Lower leg skin (tissue), 3 donors: Measurements from ENCODE around the gene CDCP2.

Experiments
- POLR2A ChIP-seq, 2 donors: fragments of 450-650 bp; IDR thresholded peaks; one replicate each; pipeline ENCODE4 v1.6.1; 2016 to 2017; ENCODE audit warnings: antibody characterized with exemption in 2 of 2, mild to moderate bottlenecking in 1 of 2, moderate library complexity in 1 of 2
- TF ChIP-seq, protein P1 (sequence below), 3 donors: fragments of 450-650 bp; IDR thresholded peaks; one replicate each; pipeline ENCODE4 v1.5.1; 2016; ENCODE audit warnings: antibody characterized with exemption in 3 of 3, mild to moderate bottlenecking in 3 of 3, moderate library complexity in 2 of 3

DNA sequence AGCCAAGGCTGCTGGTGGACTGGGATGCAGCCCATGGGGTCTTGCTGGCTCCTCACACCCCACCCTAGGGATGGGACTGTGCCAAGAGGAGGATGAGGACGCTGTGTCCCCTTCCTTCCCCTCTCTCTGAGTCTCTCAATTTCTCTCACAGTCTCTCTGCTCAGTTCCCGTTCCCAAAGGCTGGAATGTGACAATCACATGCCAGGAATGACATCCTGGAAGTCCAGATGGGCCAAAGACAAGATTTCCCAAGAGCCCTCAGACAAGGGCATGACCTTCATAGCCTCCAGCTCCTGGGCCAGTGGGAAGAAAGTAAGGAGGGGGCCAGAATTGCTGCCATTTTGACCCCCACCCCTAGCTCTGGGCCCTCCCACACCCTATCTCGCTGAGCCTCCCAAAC is 7.6 kb upstream of the CDCP2 start:
- no peak for TF ChIP-seq POLR2A (IDR thresholded peaks at IDR 0.05)
- TF ChIP-seq, protein P1, sequence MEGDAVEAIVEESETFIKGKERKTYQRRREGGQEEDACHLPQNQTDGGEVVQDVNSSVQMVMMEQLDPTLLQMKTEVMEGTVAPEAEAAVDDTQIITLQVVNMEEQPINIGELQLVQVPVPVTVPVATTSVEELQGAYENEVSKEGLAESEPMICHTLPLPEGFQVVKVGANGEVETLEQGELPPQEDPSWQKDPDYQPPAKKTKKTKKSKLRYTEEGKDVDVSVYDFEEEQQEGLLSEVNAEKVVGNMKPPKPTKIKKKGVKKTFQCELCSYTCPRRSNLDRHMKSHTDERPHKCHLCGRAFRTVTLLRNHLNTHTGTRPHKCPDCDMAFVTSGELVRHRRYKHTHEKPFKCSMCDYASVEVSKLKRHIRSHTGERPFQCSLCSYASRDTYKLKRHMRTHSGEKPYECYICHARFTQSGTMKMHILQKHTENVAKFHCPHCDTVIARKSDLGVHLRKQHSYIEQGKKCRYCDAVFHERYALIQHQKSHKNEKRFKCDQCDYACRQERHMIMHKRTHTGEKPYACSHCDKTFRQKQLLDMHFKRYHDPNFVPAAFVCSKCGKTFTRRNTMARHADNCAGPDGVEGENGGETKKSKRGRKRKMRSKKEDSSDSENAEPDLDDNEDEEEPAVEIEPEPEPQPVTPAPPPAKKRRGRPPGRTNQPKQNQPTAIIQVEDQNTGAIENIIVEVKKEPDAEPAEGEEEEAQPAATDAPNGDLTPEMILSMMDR (IDR thresholded peaks at IDR 0.05): no peak
